Activated CD4-positive, alpha-beta memory T cell treated with anti-CD3 and anti-CD28 coated beads, Interleukin-2, amount 10 ng/mL, durations not matched to agents 7 days and 5 days (primary cell): ENCODE results near the gene TMEM82. TPM values are rescaled to one million over a fixed set of nuclear protein-coding genes. Genes with fewer than 3 reads are reported as not detected.

ENCODE experiments used
- CTCF ChIA-PET: fragments of 350-600 bp; sonication (Branson Sonifier 250); formaldehyde crosslinking; loops from one replicate; lab custom pipeline; 2021; ENCODE audit warnings: antibody characterized with exemption, inconsistent platforms; lab: Charles Lee
- POLR2A ChIA-PET: fragments of 350-600 bp; sonication (Branson Sonifier 250); formaldehyde crosslinking; loops from one replicate; lab custom pipeline; 2021; ENCODE audit warnings: antibody characterized with exemption; lab: Charles Lee
- DNase-seq: peaks from one replicate; pipeline ENCODE4 v3.0.0-alpha.2; 2020
- H3K27ac Mint-ChIP-seq: one replicate; pipeline ENCODE4 v1.8.0; 2021; ENCODE audit warnings: mild to moderate bottlenecking, mixed read lengths
- H3K27me3 Mint-ChIP-seq: one replicate; pipeline ENCODE4 v1.8.0; 2021; ENCODE audit warnings: mixed read lengths
- H3K36me3 Mint-ChIP-seq: one replicate; pipeline ENCODE4 v1.8.0; 2021; ENCODE audit warnings: low read depth, mixed read lengths
- H3K4me1 Mint-ChIP-seq: one replicate; pipeline ENCODE4 v1.8.0; 2021; ENCODE audit warnings: mixed read lengths
- H3K4me3 Mint-ChIP-seq: one replicate; pipeline ENCODE4 v1.8.0; 2021; ENCODE audit warnings: mild to moderate bottlenecking, mixed read lengths
- H3K9me3 Mint-ChIP-seq: one replicate; pipeline ENCODE4 v1.8.0; 2021; ENCODE audit warnings: mixed read lengths
- total RNA-seq, 2 experiments: library from RNA; stranded (reverse); gene quantifications; one replicate each; pipeline ENCODE4 v1.2.3, GENCODE V29; 2021

Gene TMEM82
- total RNA-seq, 2 experiments from 2014 or later, result not detected

DNA sequence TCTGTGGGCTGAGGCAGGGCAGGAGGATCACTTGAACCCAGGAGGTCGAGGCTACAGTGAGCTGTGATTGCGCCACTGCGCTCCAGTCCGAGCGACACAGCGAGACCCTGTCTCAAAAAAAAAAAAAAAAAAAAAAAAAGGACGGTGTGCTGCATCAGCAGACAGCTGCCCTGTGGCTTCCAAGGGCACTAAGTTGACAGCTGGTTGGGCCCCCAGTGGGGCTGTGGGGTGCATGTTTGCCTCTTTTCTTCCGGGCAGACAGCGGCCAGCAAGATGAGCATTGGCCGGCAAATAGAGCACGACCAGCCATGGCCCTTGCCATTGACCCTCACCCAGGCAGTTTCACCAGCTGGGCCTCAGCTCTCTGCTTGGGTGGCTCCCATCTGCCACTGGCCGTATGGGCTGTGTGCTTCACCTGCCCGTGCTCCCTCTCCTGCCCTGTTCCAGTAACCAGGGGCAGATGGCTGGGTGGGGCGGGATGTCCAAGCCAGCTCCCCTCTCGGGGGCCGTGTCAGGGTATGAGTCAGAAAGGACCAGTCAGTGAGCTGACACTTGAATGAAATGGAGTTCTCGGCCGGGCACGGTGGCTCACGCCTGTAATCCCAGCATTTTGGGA lies 18.6 kb upstream of the TMEM82 start:
- Mint-ChIP-seq H3K27me3 (no peaks in the 10 kb centered on the region), H3K4me3 (no peak overlapping the region), H3K4me1 (no peaks in the 10 kb centered on the region), H3K27ac (no peak overlapping the region), H3K36me3 (peaks cover 22% of the 10 kb centered on the region), H3K9me3 (no peaks in the 10 kb centered on the region)
- DNase-seq, result no peak
- ChIA-PET CTCF (no interaction called here), POLR2A (interaction anchor here (1.1 kb wide), 1 partner anchor 252 kb away, joined by 3 read pairs; the partner anchor contains the start of gene ZBTB17)

DNA sequence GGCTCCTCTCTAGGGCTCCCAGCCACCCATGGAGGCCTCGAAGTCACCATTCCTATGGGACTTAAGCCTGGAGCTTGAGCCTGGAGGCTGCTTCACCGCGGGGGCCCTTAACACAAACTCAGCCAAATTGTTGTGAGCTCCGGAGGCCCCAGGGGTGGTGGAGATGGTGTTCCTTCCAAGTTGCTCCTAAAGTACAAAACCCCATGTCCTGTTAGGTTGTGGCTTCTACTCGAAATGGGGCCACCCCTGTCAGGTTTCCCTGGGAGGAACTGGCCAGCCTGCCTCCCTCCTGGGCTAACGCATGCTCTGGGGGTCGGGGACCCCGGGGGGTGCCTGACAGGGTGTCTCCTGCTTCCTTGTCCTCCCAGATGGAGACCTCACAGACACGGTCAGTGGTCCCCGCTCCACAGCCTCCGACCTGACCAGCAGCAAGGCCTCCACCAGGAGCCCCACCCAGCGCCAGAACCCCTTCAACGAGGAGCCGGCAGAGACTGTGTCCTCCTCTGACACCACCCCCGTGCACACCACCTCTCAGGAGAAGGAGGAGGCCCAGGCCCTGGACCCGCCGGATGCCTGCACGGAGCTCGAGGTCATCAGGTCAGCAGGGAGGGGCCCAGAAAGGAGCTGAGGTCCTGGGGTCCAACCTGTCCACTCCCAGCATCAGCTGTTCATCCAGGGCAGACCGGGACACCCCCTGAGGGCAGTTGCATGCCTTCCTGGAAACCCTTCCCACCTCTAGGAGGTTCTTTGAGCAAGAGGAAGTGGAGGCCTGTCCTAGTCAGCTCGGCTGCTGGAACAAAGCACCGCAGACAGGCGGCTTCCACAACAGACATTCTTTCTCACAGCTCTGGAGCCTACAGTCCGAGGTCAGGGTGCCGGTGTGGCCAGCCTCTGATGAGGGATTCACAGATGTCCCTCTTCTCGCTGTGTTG lies 17.1 kb upstream of the TMEM82 start:
- H3K9me3 Mint-ChIP-seq, result no peaks in the 10 kb centered on the region
- DNase-seq, result no peak
- no peaks in the 10 kb centered on the region for H3K4me1 Mint-ChIP-seq
- POLR2A ChIA-PET, result interaction anchor here (0.8 kb wide), 1 partner anchor 108 kb away, joined by 3 read pairs; no protein-coding TSS in a partner anchor
- no peak overlapping the region for H3K4me3 Mint-ChIP-seq
- CTCF ChIA-PET, result no interaction called here
- no peaks in the 10 kb centered on the region for H3K27me3 Mint-ChIP-seq
- H3K36me3 Mint-ChIP-seq, result peaks cover 22% of the 10 kb centered on the region
- no peak overlapping the region for H3K27ac Mint-ChIP-seq

DNA sequence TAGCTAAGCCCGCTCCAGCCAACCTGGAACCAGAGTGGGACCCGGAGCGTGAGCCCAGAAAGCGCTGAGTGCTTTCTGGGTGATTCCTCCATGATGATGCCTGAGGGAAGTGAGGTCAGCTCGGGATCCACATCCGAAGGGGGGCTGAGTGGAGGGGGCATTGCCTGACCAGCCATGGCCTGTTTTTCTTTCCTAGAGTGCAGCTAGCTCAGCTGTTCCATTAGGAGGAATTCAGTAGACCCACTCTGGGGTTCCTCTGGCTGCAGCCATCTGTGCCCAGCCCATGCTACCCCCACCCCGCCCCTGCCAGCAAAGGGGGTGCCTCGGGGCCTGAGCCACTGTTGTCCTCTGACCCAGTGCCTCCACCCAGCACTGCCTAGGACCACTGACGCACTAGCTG lies 15.8 kb upstream of the TMEM82 start:
- H3K36me3 Mint-ChIP-seq, result peaks cover 22% of the 10 kb centered on the region
- H3K4me1 Mint-ChIP-seq, result no peaks in the 10 kb centered on the region

DNA sequence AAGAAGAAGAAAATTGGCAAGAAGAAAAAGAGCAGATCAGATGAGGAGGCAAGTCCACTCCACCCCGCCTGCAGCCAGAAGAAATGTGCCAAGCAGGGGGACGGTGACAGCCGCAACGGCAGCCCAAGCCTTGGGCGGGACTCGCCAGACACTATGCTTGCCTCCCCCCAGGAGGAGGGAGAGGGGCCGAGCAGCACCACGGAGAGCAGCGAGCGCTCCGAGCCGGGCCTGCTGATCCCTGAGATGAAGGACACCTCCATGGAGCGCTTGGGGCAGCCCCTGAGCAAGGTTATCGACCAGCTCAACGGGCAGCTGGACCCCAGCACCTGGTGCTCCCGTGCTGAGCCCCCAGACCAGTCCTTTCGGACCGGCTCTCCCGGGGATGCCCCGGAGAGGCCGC lies 15.3 kb upstream of the TMEM82 start:
- Mint-ChIP-seq H3K27me3 (no peaks in the 10 kb centered on the region), H3K4me3 (no peak overlapping the region), H3K9me3 (no peaks in the 10 kb centered on the region), H3K27ac (no peak overlapping the region), H3K36me3 (peaks cover 22% of the 10 kb centered on the region), H3K4me1 (no peaks in the 10 kb centered on the region)
- ChIA-PET CTCF (no interaction called here), POLR2A (no interaction called here)
- DNase-seq, result no peak

More for the DNA sequence above, 15.8 kb upstream of the TMEM82 start:
- Mint-ChIP-seq H3K27me3 (no peaks in the 10 kb centered on the region), H3K9me3 (no peaks in the 10 kb centered on the region), H3K27ac (no peak overlapping the region), H3K4me3 (no peak overlapping the region)
- CTCF ChIA-PET, result no interaction called here
- POLR2A ChIA-PET, result no interaction called here
- DNase-seq, result no peak

DNA sequence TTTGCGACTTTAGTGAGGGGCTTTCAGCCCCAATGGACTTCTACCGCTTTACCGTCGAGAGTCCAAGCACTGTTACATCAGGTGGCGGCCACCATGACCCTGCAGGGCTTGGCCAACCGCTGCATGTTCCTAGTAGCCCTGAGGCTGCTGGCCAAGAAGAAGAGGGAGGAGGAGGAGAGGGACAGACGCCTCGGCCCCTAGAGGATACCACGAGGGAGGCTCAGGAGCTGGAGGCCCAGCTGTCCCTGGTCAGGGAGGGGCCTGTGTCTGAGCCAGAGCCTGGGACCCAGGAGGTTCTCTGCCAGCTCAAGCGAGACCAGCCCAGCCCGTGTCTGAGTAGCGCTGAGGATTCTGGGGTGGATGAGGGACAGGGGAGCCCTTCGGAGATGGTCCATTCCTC lies 14.9 kb upstream of the TMEM82 start:
- ChIA-PET POLR2A (no interaction called here), CTCF (no interaction called here)
- peaks cover 25% of the 10 kb centered on the region for H3K36me3 Mint-ChIP-seq
- no peaks in the 10 kb centered on the region for H3K27me3 Mint-ChIP-seq
- DNase-seq, result no peak
- no peaks in the 10 kb centered on the region for H3K9me3 Mint-ChIP-seq
- H3K4me1 Mint-ChIP-seq, result no peaks in the 10 kb centered on the region
- no peak overlapping the region for H3K27ac Mint-ChIP-seq
- no peak overlapping the region for H3K4me3 Mint-ChIP-seq

DNA sequence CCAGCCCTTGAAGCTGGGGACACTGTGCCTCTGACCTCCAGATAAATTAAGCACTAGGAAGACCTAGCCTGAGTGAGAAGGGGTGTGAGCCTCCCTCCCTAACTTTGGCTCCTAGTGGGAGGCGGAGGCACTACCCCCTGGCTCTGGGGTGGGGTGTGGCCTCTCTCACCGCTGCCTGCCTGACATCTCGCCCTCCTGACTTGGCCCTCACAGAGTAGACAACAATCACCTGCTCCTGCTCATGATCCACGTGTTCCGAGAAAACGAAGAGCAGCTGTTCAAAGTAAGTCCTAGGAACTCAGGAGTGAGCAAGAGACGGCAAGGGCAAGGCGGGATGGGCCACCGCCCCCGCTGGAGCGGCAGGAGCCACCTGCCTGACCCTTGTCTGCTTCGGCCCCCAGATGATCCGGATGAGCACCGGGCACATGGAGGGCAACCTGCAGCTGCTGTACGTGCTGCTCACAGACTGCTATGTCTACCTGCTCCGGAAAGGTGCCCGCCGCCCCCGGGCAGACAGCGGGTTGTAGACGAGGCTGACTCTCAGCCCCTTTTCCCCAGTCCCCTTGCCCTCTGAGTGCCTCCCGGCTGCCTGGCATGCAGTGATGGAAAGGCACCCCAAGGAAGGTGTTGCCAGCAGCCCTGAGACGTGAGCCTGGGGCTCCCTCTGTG lies 14.3 kb upstream of the TMEM82 start:
- CTCF ChIA-PET, result no interaction called here
- H3K4me3 Mint-ChIP-seq, result no peak overlapping the region

DNA sequence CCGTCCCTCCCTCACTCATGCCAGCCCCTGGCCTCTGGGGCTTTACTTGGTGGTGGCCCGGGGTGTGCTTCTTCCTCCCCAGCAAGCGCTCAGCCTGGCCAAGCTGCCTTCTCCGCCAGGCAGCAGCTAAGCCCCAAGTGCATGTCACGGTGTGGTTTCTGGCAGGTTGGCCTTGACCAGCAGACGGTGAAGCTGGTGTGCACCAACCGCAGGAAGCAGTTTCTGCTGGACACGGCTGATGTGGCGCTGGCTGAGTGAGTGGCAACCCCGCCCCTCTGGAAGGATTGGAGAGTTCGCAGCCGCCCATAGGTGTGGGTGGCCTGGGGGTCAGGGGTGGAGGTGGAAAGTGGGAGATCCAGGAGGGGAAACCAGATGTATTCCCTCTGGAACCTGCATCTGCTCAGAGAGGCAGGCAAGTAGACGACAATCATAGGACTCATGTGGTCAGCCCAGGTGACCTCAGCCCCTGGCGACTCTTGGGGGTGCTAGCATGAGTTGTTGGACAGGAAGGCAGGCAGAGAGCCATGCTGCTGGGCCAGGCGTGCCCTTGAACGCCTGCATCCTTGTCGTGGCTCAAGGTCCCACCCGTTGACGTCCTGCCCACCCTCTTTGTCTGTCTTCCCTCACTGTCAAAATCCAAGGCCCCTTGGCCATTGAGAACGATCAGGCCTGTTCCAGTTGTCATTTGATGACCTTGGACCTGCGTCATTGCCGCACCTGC lies 13.2 kb upstream of the TMEM82 start:
- DNase-seq, result no peak
- no peaks in the 10 kb centered on the region for H3K4me1 Mint-ChIP-seq
- H3K27me3 Mint-ChIP-seq, result no peaks in the 10 kb centered on the region
- H3K27ac Mint-ChIP-seq, result no peak overlapping the region
- peaks cover 32% of the 10 kb centered on the region for H3K36me3 Mint-ChIP-seq
- ChIA-PET POLR2A (no interaction called here), CTCF (no interaction called here)
- H3K9me3 Mint-ChIP-seq, result no peaks in the 10 kb centered on the region
- no peak overlapping the region for H3K4me3 Mint-ChIP-seq

More for the DNA sequence above, 14.3 kb upstream of the TMEM82 start:
- Mint-ChIP-seq H3K27ac (no peak overlapping the region), H3K4me1 (no peaks in the 10 kb centered on the region), H3K9me3 (no peaks in the 10 kb centered on the region), H3K36me3 (peaks cover 28% of the 10 kb centered on the region), H3K27me3 (no peaks in the 10 kb centered on the region)
- POLR2A ChIA-PET, result no interaction called here
- no peak for DNase-seq

DNA sequence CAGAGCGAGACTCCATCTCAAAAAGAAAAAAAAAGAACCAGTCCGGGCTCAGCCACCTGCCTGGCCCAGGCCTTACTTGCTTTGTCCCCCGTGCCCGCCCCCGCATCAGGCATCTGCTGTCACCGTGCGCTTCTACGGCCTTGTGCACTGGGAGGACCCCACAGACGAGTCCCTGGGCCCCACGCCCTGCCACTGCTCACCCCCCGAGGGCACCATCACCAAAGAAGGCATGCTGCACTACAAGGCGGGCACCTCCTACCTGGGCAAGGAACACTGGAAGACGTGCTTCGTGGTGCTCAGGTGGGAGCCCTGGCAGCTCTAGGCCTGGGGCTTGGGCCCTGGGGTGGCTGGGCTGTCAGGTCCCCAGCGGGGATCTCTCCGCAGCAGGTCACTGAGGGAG lies 11.9 kb upstream of the TMEM82 start:
- no peaks in the 10 kb centered on the region for H3K27me3 Mint-ChIP-seq
- no peak for DNase-seq
- no peak overlapping the region for H3K4me3 Mint-ChIP-seq
- CTCF ChIA-PET, result no interaction called here
- H3K36me3 Mint-ChIP-seq, result peaks cover 29% of the 10 kb centered on the region
- no peaks in the 10 kb centered on the region for H3K9me3 Mint-ChIP-seq
- no peak overlapping the region for H3K27ac Mint-ChIP-seq
- H3K4me1 Mint-ChIP-seq, result no peaks in the 10 kb centered on the region
- POLR2A ChIA-PET, result no interaction called here

DNA sequence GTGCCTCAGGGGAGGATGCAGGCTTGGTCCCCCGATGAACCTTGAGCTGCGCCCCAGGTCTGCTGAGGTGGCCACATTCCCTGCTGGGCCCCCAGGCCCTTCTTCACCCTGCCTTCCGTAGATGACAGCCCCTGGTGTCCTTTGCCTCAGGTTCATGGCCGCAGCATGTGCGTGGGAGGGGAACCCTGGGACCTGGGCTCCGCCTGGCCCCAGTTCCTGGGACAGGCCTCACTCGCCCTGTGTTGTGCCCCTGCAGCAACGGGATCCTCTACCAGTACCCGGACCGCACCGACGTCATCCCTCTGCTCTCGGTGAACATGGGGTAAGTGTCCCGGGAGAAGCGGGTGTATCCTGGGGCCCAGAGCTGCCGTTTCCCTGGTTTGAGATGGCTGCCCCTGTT lies 11.4 kb upstream of the TMEM82 start:
- CTCF ChIA-PET, result no interaction called here
- peaks cover 28% of the 10 kb centered on the region for H3K36me3 Mint-ChIP-seq
- no peaks in the 10 kb centered on the region for H3K27me3 Mint-ChIP-seq
- no peak overlapping the region for H3K27ac Mint-ChIP-seq
- H3K4me1 Mint-ChIP-seq, result no peaks in the 10 kb centered on the region
- POLR2A ChIA-PET, result no interaction called here
- H3K4me3 Mint-ChIP-seq, result no peak overlapping the region
- no peaks in the 10 kb centered on the region for H3K9me3 Mint-ChIP-seq
- no peak for DNase-seq

DNA sequence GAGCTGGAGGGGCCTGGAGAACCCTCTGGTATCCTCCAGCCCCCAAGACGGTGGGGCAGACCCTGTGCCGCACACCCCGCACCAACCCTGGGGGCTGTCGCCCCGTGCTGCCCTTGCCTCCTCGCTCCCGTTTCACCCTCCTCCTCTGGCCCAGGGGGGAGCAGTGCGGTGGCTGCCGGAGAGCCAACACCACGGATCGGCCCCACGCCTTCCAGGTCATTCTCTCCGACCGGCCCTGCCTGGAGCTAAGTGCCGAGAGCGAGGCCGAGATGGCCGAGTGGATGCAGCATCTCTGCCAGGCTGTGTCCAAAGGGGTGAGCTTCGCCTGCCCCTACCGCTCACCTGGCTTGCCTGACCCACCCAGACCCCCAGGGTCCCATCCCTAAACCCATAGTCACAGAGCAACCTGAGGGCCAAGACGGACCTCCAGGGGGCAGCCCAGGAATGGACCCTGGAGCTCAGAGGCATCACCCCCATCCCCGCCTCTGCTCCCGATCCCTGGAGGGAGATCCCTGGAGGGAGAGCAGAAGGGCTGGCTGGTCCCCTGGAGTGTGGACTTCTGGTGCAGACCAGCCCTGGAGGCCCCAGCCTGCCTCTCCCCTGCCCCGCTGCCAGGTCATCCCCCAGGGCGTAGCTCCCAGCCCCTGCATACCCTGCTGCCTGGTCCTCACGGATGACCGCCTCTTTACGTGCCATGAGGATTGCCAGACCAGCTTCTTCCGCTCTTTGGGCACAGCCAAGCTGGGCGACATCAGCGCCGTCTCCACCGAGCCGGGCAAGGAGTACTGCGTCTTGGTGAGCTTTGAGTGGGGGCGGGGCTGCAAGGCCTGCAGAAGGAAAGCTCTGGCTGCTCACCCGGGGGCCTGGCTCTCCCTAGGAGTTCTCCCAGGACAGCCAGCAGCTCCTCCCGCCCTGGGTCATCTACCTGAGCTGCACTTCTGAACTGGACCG lies 10.3 kb upstream of the TMEM82 start:
- Mint-ChIP-seq H3K27me3 (no peaks in the 10 kb centered on the region), H3K4me3 (no peak overlapping the region), H3K9me3 (no peaks in the 10 kb centered on the region), H3K4me1 (no peaks in the 10 kb centered on the region), H3K36me3 (peaks cover 20% of the 10 kb centered on the region), H3K27ac (no peak overlapping the region)
- ChIA-PET POLR2A (no interaction called here), CTCF (no interaction called here)
- no peak for DNase-seq

DNA sequence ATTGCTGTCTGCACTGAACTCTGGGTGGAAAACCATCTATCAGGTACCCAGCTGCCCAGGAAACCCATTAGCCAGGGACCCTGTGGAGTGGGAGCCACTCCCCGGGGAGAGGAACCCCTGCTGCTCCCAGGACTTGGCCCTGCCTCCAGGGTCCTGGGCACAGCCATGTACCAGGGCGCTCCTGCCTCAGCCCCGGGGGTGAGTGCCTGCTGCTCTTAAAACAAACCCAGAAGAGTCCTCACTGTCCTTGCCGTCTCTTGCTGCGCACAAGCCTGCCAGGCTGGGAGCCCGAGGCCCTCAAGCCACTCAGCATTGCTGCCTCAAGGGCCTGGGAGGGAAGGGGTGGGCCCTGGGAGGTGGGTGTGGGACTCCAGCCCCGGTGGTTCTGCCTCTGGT lies 9.6 kb upstream of the TMEM82 start:
- no peaks in the 10 kb centered on the region for H3K4me1 Mint-ChIP-seq
- H3K27me3 Mint-ChIP-seq, result no peaks in the 10 kb centered on the region
- H3K4me3 Mint-ChIP-seq, result no peak overlapping the region
- ChIA-PET POLR2A (no interaction called here), CTCF (no interaction called here)
- no peaks in the 10 kb centered on the region for H3K9me3 Mint-ChIP-seq
- no peak for DNase-seq
- no peak overlapping the region for H3K27ac Mint-ChIP-seq
- H3K36me3 Mint-ChIP-seq, result peaks cover 18% of the 10 kb centered on the region

DNA sequence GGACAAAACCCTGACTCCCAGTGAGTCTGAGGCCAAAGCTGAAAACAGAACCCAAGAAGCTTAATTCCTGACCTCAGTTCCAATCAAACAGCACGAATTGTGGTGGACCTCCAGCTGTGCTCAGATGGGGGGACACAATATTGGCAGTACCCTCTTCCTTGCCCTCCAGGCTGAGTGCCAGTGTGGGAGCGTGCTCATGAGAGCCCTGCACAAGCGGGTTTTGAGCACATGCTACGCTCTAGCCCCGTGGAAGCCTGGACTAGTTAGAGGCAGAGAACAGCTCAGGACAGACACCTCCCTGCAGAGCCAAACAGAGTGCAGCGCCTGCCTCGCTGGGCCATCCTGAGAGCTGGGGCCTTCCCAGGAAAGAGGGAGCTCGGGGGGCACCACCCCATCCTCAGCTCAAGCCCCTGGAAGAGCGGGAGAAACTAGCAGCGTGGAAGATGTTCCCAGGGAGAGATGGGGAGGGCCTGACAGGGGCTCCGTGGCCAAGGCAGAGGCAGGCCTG lies 9.0 kb upstream of the TMEM82 start:
- POLR2A ChIA-PET, result interaction anchor here (0.6 kb wide), 1 partner anchor 58 kb away, joined by 4 read pairs; no protein-coding TSS in a partner anchor
- CTCF ChIA-PET, result interaction anchor here (0.6 kb wide), 1 partner anchor 153 kb away, joined by 4 read pairs; no protein-coding TSS in a partner anchor
- Mint-ChIP-seq H3K27me3 (no peaks in the 10 kb centered on the region), H3K36me3 (peaks cover 18% of the 10 kb centered on the region), H3K4me1 (no peaks in the 10 kb centered on the region), H3K27ac (no peak overlapping the region), H3K4me3 (no peak overlapping the region), H3K9me3 (no peaks in the 10 kb centered on the region)
- DNase-seq, result no peak
